Right atrium auricular region (tissue), 2 donors: Measurements from ENCODE around the gene ZFP69B. TPM values are rescaled to one million over a fixed set of nuclear protein-coding genes. Genes with fewer than 3 reads are reported as not detected.

Source experiments
- DNase-seq: peaks from one replicate; pipeline ENCODE4 v3.0.0-alpha.2; 2019; ENCODE audit warnings: low spot score
- H3K27ac ChIP-seq, 2 donors: fragments of 200-600 bp; sonication (generic); 1 replicate in 1 of 2; 2 replicates in 1 of 2; pipeline ENCODE4 v1.5.1; 2016 to 2019
- H3K27me3 ChIP-seq, 2 donors: fragments of 200-600 bp; sonication (generic); one replicate each; pipeline versions ENCODE4 v1.5.1 to v1.6.0; 2017 to 2019
- H3K36me3 ChIP-seq: fragments of 200-600 bp; sonication (generic); one replicate; pipeline ENCODE4 v1.5.1; 2016
- H3K4me1 ChIP-seq, 2 donors: fragments of 200-600 bp; sonication (generic); one replicate each; pipeline versions ENCODE4 v1.5.1 to v1.6.0; 2017 to 2019
- H3K4me3 ChIP-seq, 2 donors: fragments of 200-600 bp; sonication (generic); 1 replicate in 1 of 2; 2 replicates in 1 of 2; pipeline ENCODE4 v1.5.1; 2017 to 2019; ENCODE audit warnings: mild to moderate bottlenecking in 1 of 2, moderate library complexity in 1 of 2
- H3K9me3 ChIP-seq, 2 donors: fragments of 200-600 bp; sonication (generic); one replicate each; pipeline ENCODE4 v1.5.1; 2019
- CTCF ChIP-seq, 2 donors: fragments of 200-600 bp; sonication (generic); IDR thresholded peaks; one replicate each; pipeline ENCODE4 v1.5.1; 2019; ENCODE audit warnings: antibody characterized with exemption in 2 of 2
- total RNA-seq, 2 donors: library from RNA; depleted of rRNA; stranded (reverse); fragments of >200 nt; gene quantifications; one replicate each; pipeline ENCODE4 v1.1.0, GENCODE V29; 2016

The ZFP69B gene
- total RNA-seq, 2 donors from 2014 or later: 0.52 to 0.59 TPM

DNA sequence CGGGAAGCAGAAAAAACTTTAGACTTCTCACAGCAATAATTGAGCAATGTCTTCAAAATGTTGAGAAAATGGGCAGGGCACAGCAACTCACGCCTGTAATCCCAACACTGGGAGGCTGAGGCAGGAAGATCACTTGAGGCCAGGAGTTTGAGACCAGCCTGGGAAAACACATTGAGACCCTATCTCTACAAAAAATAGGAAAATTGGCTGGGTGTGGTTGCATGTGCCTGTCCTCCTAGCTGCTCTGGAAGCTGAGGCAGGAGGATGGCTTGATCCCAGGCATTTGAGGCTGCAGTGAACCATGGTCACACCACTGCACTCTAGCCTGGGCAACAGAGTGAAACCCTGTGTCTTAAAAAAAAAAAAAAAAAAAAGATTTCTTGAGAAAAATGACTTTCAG lies 19.1 kb downstream of the ZFP69B start:
- TF ChIP-seq CTCF (IDR thresholded peaks at IDR 0.05): no peak
- H3K9me3 ChIP-seq: peaks cover 8 to 69% of the 10 kb centered on the region in 2 donors

DNA sequence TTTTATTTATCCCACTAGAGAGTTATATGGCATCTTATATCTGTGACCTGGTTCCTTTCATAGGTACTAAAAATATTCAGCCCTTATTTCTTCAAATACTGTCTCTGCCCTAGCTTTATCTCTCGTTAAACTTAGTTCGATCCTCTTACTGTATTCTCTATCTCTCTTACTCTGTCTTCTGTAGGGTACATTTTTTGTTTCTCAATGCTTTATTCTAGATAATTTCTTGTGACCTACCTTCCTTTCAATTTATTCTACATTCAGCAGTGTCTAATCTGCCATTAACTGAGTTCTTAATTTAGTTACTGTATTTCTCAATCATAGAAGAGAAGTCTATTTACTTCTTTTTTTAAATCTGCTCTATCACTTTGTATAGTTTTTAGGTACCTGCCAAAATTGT lies 25.0 kb downstream of the ZFP69B start:
- Histone ChIP-seq H3K27me3 (no peaks in the 10 kb centered on the region), H3K9me3 (peaks cover 0 to 25% of the 10 kb centered on the region in 2 donors), H3K4me3 (no peak overlapping the region)

More for the DNA sequence above, 19.1 kb downstream of the ZFP69B start:
- Histone ChIP-seq H3K36me3 (no peaks in the 10 kb centered on the region), H3K4me1 (no peaks in the 10 kb centered on the region), H3K27ac (no peak overlapping the region), H3K4me3 (no peak overlapping the region), H3K27me3 (no peaks in the 10 kb centered on the region)
- no peak for DNase-seq

DNA sequence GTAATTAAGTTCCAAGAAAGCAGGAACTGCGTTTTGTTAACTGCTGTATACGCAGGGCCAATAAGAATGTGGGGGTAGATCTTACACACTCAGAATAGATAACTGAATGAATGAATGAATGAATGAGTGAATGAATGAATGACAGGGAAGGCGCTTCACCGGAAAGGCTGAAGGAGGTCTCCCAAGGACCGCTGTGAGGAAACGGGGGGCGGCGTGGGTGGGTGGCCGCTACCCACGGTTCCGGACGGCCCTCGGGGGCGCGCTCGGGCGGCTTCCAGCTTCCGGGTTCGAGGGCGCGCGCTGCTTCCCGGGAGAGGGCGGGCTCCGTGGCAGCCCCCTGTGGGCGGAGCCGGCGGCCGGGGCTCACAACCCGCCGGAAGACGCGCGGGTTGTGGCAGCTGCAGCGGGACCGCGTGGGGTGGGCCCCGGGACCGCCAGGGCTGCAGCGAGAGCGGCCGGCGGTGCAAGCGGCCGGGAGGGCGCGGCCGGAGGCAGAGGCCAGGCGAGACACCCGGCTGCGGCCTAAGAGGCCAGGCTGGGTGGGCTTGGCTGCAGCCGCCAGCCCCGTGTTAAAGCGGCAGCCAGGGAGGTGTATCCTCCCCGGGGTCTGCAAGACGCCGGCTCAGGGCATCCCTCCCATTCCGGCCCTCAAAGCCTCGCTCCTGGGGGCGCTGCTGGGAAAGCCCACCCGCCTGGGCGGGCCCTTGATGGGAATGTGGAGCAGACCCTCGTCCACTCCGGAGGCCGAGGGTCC lies 26.8 kb downstream of the ZFP69B start, which contains the start of gene ZFP69:
TSS of gene ZFP69 (plus strand) at position 367 of the 754 bp plus-strand sequence. CDS start 2,072 bp downstream, outside the sequence.
- Histone ChIP-seq H3K36me3 (peaks cover 4% of the 10 kb centered on the region), H3K27me3 (no peaks in the 10 kb centered on the region), H3K4me1 (peaks cover 0 to 5% of the 10 kb centered on the region in 2 donors), H3K9me3 (peaks cover 0 to 14% of the 10 kb centered on the region in 2 donors), H3K27ac (peak within 1 kb of the TSS; percentile 28 to 35), H3K4me3 (peak within 1 kb of the TSS; percentile 67)
- peak; percentile 62 for DNase-seq
- peak in 1 of 2 donors; percentile 33 for TF ChIP-seq CTCF (IDR thresholded peaks at IDR 0.05)

More for the DNA sequence above, 25.0 kb downstream of the ZFP69B start:
- Histone ChIP-seq H3K4me1 (peaks cover 0 to 5% of the 10 kb centered on the region in 2 donors), H3K27ac (no peak overlapping the region), H3K36me3 (no peaks in the 10 kb centered on the region)
- DNase-seq: no peak
- no peak for TF ChIP-seq CTCF (IDR thresholded peaks at IDR 0.05)

GRCh38 chr1:40477678-40478053 lies 27.4 kb downstream of the ZFP69B start:
- Histone ChIP-seq H3K9me3 (peaks cover 0 to 14% of the 10 kb centered on the region in 2 donors), H3K4me3 (peak overlapping the region; percentile 67), H3K27me3 (no peaks in the 10 kb centered on the region), H3K27ac (peak overlapping the region; percentile 28 to 35), H3K4me1 (peaks cover 0 to 5% of the 10 kb centered on the region in 2 donors), H3K36me3 (peaks cover 10% of the 10 kb centered on the region)
- no peak for DNase-seq
- TF ChIP-seq CTCF (IDR thresholded peaks at IDR 0.05): no peak

- H3K9me3 ChIP-seq: peaks cover 0 to 14% of the 10 kb centered on the region in 2 donors
- no peaks in the 10 kb centered on the region for H3K27me3 ChIP-seq
- H3K4me3 ChIP-seq: peak overlapping the region in 1 of 2 donors; percentile 67
- DNase-seq: no peak
- peaks cover 0 to 5% of the 10 kb centered on the region in 2 donors for H3K4me1 ChIP-seq
- H3K27ac ChIP-seq: no peak overlapping the region
- no peak for TF ChIP-seq CTCF (IDR thresholded peaks at IDR 0.05)
- H3K36me3 ChIP-seq: peaks cover 12% of the 10 kb centered on the region
Observed at GRCh38 chr1:40478276-40478675, 28.0 kb downstream of the ZFP69B start.
